ENCODE measurements around the gene MAN2A1.

DNA sequence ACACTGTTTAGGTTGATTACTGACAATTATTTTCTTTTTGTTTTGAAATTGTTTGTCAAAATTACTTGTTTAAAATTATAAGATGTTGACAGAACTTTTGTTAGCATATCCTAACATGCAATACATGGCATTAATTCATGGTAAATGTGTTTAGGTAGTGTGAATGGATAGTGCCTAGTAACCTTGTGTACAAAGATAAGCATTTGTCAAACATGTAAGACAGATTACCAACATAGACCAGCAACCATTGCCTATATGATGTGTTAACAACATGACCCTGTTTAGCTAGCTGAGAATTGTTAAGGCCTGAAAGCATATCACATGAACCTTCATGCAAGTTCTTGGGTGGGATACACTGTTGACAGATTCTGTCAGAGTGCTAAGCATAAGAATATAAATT is 13.4 kb downstream of the MAN2A1 start:
- TF ChIP-seq, protein P1, sequence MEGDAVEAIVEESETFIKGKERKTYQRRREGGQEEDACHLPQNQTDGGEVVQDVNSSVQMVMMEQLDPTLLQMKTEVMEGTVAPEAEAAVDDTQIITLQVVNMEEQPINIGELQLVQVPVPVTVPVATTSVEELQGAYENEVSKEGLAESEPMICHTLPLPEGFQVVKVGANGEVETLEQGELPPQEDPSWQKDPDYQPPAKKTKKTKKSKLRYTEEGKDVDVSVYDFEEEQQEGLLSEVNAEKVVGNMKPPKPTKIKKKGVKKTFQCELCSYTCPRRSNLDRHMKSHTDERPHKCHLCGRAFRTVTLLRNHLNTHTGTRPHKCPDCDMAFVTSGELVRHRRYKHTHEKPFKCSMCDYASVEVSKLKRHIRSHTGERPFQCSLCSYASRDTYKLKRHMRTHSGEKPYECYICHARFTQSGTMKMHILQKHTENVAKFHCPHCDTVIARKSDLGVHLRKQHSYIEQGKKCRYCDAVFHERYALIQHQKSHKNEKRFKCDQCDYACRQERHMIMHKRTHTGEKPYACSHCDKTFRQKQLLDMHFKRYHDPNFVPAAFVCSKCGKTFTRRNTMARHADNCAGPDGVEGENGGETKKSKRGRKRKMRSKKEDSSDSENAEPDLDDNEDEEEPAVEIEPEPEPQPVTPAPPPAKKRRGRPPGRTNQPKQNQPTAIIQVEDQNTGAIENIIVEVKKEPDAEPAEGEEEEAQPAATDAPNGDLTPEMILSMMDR (IDR thresholded peaks at IDR 0.05 in 8 of 11, conservative IDR thresholded peaks at IDR 0.05 in 3 of 11) = no peak
- no peak for TF ChIP-seq POLR2AphosphoS5 (IDR thresholded peaks at IDR 0.05)

Data from spleen (tissue), 7 donors.